G401 (cell line): ENCODE data around the gene PRDM16. TPM values are rescaled to one million over a fixed set of nuclear protein-coding genes. Genes with fewer than 3 reads are reported as not detected.

ENCODE experiments used
- DNase-seq: peaks from one replicate; pipeline ENCODE4 v3.0.0-alpha.2; 2015; ENCODE audit warnings: low spot score
- in situ Hi-C: cut with HindIII; loops from 2 replicates; pipeline ENCODE4 v1.10.0; 2016; ENCODE audit warnings: low sequenced_read_pairs, mixed read lengths
- total RNA-seq: library from RNA; depleted of rRNA; stranded (reverse); fragments of >200 nt; shearing (Covaris generic); gene quantifications from 2 replicates; pipeline ENCODE4 v1.2.3, GENCODE V29; 2014

The PRDM16 gene
- total RNA-seq, 1 experiment from 2014 or later, result 2.8 TPM

GRCh38 chr1:3183411-3183810 lies 114.4 kb downstream of the PRDM16 start:
- no peak for DNase-seq
- in situ Hi-C loops, result no loop called here

- no peak for DNase-seq
- in situ Hi-C loops, result no loop called here
Measured at GRCh38 chr1:3183813-3184212, 114.8 kb downstream of the PRDM16 start.

DNA sequence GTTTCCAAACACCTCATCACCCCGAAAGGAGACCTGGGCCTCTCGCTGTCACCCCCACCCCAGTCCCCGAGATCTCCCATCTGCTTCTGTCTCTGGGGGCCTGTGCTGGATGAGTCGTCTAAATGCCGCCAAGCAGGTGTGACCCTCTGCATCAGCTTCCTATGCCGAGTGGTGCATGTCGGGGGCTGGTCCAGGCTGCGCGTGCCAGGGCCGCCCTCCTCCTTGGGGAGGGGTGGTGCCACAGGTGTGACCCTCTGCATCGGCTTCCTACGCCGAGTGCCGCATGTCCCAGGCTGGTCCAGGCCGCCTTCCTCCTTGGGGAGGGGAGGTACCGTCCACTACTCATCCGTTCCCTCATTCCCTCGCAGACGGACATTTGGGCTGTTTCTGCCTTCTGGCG lies 115.7 kb downstream of the PRDM16 start:
- in situ Hi-C loops, result no loop called here
- no peak for DNase-seq

- DNase-seq, result no peak
- in situ Hi-C loops, result no loop called here
Measured at GRCh38 chr1:3185896-3186525, 117.0 kb downstream of the PRDM16 start.

GRCh38 chr1:3186526-3186921 lies 117.5 kb downstream of the PRDM16 start:
- no peak for DNase-seq
- in situ Hi-C loops, result no loop called here

DNA sequence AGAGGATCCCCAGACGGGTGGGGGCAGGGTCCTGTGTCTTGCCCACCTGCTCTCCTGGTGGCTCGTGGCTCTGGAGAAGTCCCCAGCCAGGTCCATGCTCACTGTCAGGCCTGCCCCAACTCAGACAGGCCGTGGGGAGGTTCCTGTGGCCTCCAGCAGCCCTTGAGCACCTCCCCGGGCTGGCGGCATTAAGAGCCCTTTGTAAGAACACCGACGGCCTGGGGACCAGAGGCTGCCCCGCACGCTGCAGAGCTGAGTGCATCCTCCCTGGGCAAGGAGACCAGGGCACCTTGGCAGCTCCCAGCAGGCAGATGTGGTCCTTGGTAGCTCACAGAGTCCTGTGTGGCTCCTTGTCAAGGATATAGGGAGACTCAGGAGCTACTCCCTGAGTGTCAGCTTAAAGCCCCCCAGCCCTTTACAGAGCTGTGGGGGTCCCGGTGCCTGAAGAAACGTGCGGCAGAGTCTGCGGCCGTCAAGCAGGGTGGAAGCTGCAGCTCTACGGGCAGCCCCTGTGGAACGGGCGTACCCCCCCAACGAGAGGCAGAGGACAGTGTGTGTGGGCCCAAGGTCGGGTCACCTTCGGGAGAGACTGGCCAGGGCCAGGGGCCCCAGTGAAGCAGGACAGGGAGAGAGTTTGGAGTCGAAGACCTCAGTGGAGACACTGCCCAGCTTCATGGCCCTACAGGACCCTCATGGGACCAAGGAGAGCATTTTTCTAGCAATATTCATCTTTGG lies 118.6 kb downstream of the PRDM16 start:
- DNase-seq, result no peak
- in situ Hi-C loops, result no loop called here

GRCh38 chr1:3188150-3188971 lies 119.4 kb downstream of the PRDM16 start:
- no peak for DNase-seq
- in situ Hi-C loops, result no loop called here

- in situ Hi-C loops, result no loop called here
- no peak for DNase-seq
Measured at GRCh38 chr1:3190256-3191041, 121.4 kb downstream of the PRDM16 start.

DNA sequence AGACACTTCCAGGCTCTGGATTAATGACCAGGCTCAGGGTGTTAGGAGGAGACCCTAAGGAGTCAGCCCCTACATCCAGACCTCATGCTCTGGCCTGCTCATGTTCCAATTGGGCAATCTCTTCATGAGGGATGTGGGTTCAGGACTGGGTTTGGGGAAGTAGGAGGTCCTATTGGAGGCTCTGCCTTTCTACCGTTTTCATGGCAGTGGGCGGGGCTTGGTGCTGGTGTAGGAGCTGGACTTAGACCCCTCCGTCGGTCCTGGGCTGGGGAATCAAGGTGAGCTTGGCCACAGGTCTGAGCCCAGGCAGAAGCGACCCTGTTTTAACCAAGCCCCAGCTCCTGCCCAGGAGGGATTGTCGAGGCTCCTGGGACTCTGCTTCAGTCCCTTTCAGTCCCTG lies 123.4 kb downstream of the PRDM16 start:
- DNase-seq, result no peak
- in situ Hi-C loops, result no loop called here

DNA sequence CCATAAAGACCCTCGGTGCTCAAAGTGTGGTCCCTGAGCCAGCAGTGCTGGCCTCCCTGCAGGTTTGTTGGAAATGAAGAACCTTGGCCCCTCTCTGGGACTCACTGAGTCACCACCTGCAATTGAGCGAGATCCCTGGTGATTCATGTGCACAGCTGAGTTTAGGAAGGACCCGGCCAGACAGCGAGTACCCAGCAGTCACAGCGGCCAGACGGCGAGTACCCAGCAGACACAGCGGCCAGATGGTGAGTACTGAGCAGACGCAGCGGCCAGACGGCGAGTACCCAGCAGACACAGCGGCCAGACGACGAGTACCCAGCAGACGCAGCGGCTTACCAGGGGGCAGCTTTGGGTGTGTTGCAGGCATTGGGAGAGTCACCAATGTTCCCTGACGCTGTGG lies 123.8 kb downstream of the PRDM16 start:
- DNase-seq, result no peak
- in situ Hi-C loops, result no loop called here

DNA sequence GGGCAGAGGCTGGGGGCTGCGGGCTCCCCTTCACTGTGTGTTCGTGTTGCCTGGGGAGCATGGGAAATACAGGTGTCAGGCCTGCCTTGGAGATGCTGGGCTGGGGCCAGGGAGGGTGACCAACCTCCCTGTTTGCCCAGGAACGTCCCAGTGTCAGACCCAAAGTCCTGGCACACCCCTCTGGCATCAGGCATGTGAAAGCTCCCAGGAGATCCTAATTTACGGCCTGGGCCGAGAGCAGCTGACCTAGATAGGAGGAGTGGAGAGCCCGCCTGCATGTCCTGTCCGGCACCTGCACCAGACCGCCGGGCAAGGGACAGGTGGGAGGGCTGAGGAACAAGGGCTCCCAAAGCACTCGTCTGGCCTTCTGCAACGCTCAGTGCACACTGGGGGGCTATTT lies 124.8 kb downstream of the PRDM16 start:
- DNase-seq, result no peak
- in situ Hi-C loops, result no loop called here

- no peak for DNase-seq
- in situ Hi-C loops, result no loop called here
Measured at GRCh38 chr1:3194760-3195479, 125.9 kb downstream of the PRDM16 start.

DNA sequence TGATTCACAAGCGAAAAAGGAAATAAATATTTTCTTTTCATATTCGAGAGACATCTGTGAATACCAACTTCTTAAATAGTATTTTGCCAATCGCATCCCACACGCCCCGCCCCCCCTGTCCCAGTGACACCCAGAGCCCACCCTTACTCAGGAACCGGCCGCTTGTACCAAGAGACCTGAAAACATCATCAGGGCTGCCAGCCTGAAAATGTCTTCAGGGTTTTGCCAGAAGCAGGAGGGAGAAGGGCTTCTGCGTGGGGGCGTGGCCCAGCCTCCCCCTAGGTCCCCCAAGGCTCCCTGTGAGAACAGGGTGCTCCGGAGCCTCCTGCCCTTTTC lies 126.4 kb downstream of the PRDM16 start:
- in situ Hi-C loops, result no loop called here
- DNase-seq, result no peak

DNA sequence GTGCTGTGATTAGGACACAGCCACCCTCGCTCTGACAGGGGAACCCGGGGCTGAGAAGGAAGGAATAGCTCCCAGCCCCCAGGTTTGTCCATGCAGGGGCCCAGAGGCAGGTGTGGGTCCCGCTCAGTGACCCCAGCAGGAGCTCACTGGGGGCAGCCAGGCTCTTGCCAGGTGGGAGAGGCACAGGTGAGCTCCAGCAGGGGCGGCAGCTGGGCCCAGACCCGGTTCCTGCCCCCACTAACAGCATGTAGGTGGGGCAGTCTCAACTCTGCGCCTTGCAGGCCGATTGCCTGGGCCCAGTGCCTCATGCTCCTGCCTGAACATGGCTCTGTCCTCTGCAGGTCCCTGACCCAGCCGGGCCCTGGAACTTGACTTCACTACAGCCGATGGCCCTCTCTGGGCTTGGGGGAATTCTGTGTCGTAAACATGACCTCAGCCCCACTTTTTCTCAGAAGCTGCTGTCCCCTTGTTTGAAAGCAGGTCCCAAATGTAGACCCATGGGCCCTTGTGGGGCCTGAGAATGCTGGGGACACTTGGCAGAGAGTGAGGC lies 127.0 kb downstream of the PRDM16 start:
- in situ Hi-C loops, result no loop called here

DNA sequence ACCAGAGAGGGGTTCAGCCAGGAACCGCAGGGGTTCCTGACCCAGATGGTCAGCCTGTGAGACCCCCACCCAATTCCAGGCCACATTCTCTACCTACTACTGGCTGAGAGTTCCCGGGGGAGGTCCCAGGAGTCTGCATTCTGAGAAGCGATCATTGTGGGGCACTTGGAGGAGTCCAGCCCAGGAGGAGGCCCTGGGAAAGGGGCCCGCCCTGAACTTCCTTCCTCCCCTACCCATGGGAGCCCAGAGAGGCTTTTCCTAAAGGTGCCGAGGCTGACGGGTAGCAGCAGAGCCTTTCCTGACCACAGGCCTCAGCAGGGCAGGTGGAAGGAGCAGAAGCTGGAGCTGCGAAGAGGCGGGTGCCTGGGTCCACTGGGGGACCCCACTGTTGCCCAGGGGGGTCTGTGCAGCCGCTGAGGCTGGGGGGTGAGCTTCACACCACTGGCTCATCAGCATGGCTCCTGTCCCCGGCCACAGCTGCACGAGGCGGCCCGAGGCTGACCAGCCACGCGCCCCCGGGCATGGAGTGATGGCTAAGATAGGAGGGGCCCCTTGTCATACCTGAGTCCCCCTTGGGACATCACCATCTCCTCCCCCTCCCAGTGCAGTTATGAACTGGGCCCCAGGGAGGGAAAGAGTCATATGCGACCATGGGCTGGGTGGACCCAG lies 127.7 kb downstream of the PRDM16 start:
- no peak for DNase-seq
- in situ Hi-C loops, result no loop called here

More for the DNA sequence above, 127.0 kb downstream of the PRDM16 start:
- no peak for DNase-seq

- no peak for DNase-seq
- in situ Hi-C loops, result no loop called here
Measured at GRCh38 chr1:3197781-3198316, 128.8 kb downstream of the PRDM16 start.

DNA sequence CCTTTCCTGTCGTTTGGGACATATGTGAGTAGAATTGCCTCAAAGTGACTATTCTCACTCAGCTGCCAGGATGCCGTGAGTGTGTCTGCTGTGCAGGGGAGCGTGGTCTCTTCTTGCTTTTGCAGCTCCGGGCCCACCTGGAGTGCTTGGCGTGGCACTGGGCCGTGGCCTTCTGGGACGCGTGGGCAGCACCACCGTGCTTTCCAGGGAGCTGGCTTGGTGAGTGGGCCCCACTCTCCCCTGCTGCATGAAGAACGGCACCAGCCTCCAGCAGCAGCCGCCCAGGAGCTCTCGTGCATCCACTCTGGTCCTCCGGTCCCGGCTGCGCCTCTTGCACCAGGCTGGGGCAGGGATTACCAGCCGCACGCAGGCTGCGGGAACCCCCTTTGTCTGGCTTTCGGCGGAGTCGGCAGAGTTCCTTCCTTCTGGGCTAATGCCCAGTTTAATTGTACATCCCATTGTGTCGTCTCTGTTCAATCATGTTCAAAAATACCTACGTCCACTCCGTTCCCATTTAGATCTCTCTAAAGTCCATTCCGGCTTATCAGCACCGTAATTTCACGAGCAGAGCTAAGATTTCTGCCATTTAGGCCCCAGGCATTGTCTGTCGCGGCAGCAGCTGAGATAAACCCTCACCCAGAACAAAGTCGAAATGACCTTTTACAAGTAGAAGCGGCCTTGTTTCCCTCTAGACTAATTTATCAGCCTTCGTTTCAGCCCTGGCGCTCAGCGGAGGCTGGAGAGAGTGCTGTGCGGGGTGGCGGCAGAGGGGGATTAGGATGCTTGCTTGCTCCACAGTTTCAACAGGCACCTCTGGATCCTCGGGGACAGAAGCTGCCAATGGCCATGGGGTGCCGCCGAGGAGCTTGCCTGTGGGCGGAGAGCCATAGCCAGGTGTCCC lies 129.6 kb downstream of the PRDM16 start:
- in situ Hi-C loops, result no loop called here
- no peak for DNase-seq
